ENCODE results near the gene PLCB1.
"Not testable (repeated sequence)": the region's sequence is repeated elsewhere in the genome, so short reads cannot be mapped to it uniquely, and the experiment has no call there.

Gene PLCB1

GRCh38 chr20:8342391-8342790, 210.3 kb downstream of the PLCB1 start:
- DNase-seq, result no peak

- no peak for DNase-seq
These were observed 212.0 kb downstream of the PLCB1 start for GRCh38 chr20:8344106-8344505.

GRCh38 chr20:8344631-8345030, 212.6 kb downstream of the PLCB1 start:
- DNase-seq, result no peak

- DNase-seq, result no peak
These were observed 214.7 kb downstream of the PLCB1 start for GRCh38 chr20:8346700-8347270.

- DNase-seq, result not testable (repeated sequence)
These were observed 218.2 kb downstream of the PLCB1 start for GRCh38 chr20:8350225-8350624.

GRCh38 chr20:8352486-8352885, 220.4 kb downstream of the PLCB1 start:
- DNase-seq, result no peak

- DNase-seq, result no peak
These were observed 221.4 kb downstream of the PLCB1 start for GRCh38 chr20:8353512-8353911.

- no peak for DNase-seq
These were observed 223.4 kb downstream of the PLCB1 start for GRCh38 chr20:8355453-8355852.

- DNase-seq, result no peak
These were observed 224.7 kb downstream of the PLCB1 start for GRCh38 chr20:8356806-8357205.

GRCh38 chr20:8357703-8358102, 225.6 kb downstream of the PLCB1 start:
- no peak for DNase-seq

- no peak for DNase-seq
These were observed 228.0 kb downstream of the PLCB1 start for GRCh38 chr20:8360035-8360434.

GRCh38 chr20:8361006-8361652, 229.1 kb downstream of the PLCB1 start:
- DNase-seq, result peak; percentile 0

- no peak for DNase-seq
These were observed 229.7 kb downstream of the PLCB1 start for GRCh38 chr20:8361779-8362178.

- DNase-seq, result no peak
These were observed 230.4 kb downstream of the PLCB1 start for GRCh38 chr20:8362457-8362856.

GRCh38 chr20:8363970-8364733, 232.1 kb downstream of the PLCB1 start:
- no peak for DNase-seq

- DNase-seq, result no peak
These were observed 232.6 kb downstream of the PLCB1 start for GRCh38 chr20:8364734-8365078.

GRCh38 chr20:8365634-8366033, 233.6 kb downstream of the PLCB1 start:
- no peak for DNase-seq

- DNase-seq, result no peak
These were observed 234.3 kb downstream of the PLCB1 start for GRCh38 chr20:8366303-8366923.

- no peak for DNase-seq
These were observed 235.6 kb downstream of the PLCB1 start for GRCh38 chr20:8367689-8368088.

GRCh38 chr20:8368670-8369069, 236.6 kb downstream of the PLCB1 start:
- no peak for DNase-seq

- no peak for DNase-seq
These were observed 237.2 kb downstream of the PLCB1 start for GRCh38 chr20:8369311-8369710.

- DNase-seq, result no peak
These were observed 238.7 kb downstream of the PLCB1 start for GRCh38 chr20:8370774-8371173.

- DNase-seq, result no peak
These were observed 240.8 kb downstream of the PLCB1 start for GRCh38 chr20:8372824-8373380.

- DNase-seq, result no peak
These were observed 241.5 kb downstream of the PLCB1 start for GRCh38 chr20:8373579-8373978.
